DND-41 (cell line): ENCODE measurements around the gene CMBL.

ENCODE experiments used
- CTCF ChIP-seq: IDR thresholded peaks from 2 replicates; pipeline ENCODE4 v1.5.1; 2012; ENCODE audit warnings: borderline replicate concordance, low read length, moderate library complexity, mild to moderate bottlenecking; ENCODE audit not compliant: poor library complexity, severe bottlenecking; ENCODE audit errors: extremely low read depth
- EZH2 ChIP-seq: IDR thresholded peaks from 3 replicates; pipeline ENCODE4 v1.6.1; 2012; ENCODE audit warnings: borderline replicate concordance, low read depth, mild to moderate bottlenecking, moderate library complexity, low read length, inconsistent platforms; ENCODE audit not compliant: severe bottlenecking

- TF ChIP-seq EZH2 (no peak), CTCF (no peak)
These were observed 44.7 kb downstream of the CMBL start for GRCh38 chr5:10262995-10263394.
